Motor neuron (in vitro differentiated cells): ENCODE measurements around the gene MAP2K3. TPM values are rescaled to one million over a fixed set of nuclear protein-coding genes. Genes with fewer than 3 reads are reported as not detected.

Source experiments
- ATAC-seq, 8 experiments: fragments of 200-7000 bp; cut with Tn5 transposase; replicated peaks in 6 of 8; 2 replicates each; pipeline ENCODE4 v1.8.0; 2021; ENCODE audit warnings: mild to moderate bottlenecking in 8 of 8, moderate library complexity in 8 of 8
- H3K27ac ChIP-seq, 2 donors: fragments of 250-450 bp; sonication (Bioruptor Pico); 2 replicates each; pipeline ENCODE4 v1.9.0; 2021; ENCODE audit warnings: antibody characterized with exemption in 2 of 2, mild to moderate bottlenecking in 2 of 2, moderate library complexity in 1 of 2
- H3K4me1 ChIP-seq, 2 donors: fragments of 250-450 bp; sonication (Bioruptor Pico); replicated peaks in 1 of 2; 2 replicates each; pipeline ENCODE4 v1.6.1; 2021; ENCODE audit warnings: antibody characterized with exemption in 2 of 2, mild to moderate bottlenecking in 2 of 2, moderate library complexity in 1 of 2
- H3K4me3 ChIP-seq, 5 donors: fragments of 250-450 bp; sonication (Bioruptor Pico); 2 replicates each; pipeline ENCODE4 v1.9.0; 2021; ENCODE audit warnings: antibody characterized with exemption in 5 of 5, mild to moderate bottlenecking in 5 of 5, moderate library complexity in 4 of 5
- WGBS, 10 experiments: fragments of 450-650 bp; shearing (Covaris generic); methylation state at CpG; one replicate each; pipeline ENCODE4 v1.0.0; 2022; 5-methylcytosine and 5-hydroxymethylcytosine counted together
- in situ Hi-C, 9 experiments: fragments of 400-800 bp; cut with MboI; loops; one replicate each; pipeline ENCODE4 v1.15.0; 2021; ENCODE audit warnings: low sequenced_read_pairs in 9 of 9, low pct_unique_long_range_greater_than_20kb in 2 of 9; ENCODE audit not compliant: unreplicated experiment in 9 of 9
- total RNA-seq, 8 experiments: library from RNA; unstranded; fragments of 300-600 nt; gene quantifications; 2 replicates each; pipeline versions ENCODE4 v1.2.3 to v1.2.4, GENCODE V29; 2022

The MAP2K3 gene
- total RNA-seq, 8 experiments from 2014 or later, result 3.8 to 41.7 (median 6.7) TPM

DNA sequence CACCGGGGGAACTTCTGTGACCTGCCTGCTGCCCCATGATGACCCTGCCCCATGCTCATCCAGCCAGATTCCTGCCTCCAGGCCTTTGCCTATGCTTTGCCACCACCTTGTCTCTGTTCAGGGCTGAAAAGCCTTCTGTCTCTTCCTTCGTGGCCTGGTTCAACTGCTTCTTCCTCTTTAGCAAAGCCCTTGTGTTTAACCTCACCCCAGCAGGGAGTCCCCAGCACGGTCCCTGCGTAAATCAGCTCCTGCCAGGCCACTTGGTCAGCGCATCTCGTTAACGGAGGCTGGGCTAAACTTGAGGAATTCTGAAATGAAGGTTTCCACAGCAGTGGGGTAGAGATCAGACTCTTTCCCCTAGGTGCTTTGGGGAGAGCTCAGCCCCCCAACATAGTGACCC is 75.5 kb downstream of the MAP2K3 start:
- H3K27ac ChIP-seq, result peak overlapping the region in 1 of 2 donors; percentile 21
- WGBS, 10 experiments, result 18 to 75% (median 22%) methylated on average over 2 to 4 of the region's 7 CpGs; no CpG with 5 or more reads in 5 of the 10 experiments
- in situ Hi-C loops, result no loop called here
- peaks cover 52 to 54% of the 10 kb centered on the region in 2 donors for H3K4me1 ChIP-seq
- ATAC-seq, result peak in 4 of 8 experiments; percentile 15 to 33 (median 30)
- H3K4me3 ChIP-seq, result no peak overlapping the region

- H3K27ac ChIP-seq, result no peak overlapping the region
- H3K4me3 ChIP-seq, result no peak overlapping the region
- H3K4me1 ChIP-seq, result peaks cover 47 to 48% of the 10 kb centered on the region in 2 donors
- 0 to 71% (median 30%) methylated on average over 1 of the region's 5 CpGs; no CpG with 5 or more reads in 6 of the 10 experiments for WGBS, 10 experiments
- in situ Hi-C loops, result no loop called here
- no peak for ATAC-seq
These were observed 76.7 kb downstream of the MAP2K3 start for GRCh38 chr17:21361020-21361809.

GRCh38 chr17:21362331-21362931 is 77.9 kb downstream of the MAP2K3 start:
- in situ Hi-C loops, result no loop called here
- Histone ChIP-seq H3K4me1 (peaks cover 38% of the 10 kb centered on the region in 2 donors), H3K4me3 (no peak overlapping the region), H3K27ac (no peak overlapping the region)
- no peak for ATAC-seq

- 43 to 100% (median 75%) methylated on average over 1 to 5 of the region's 9 CpGs; no CpG with 5 or more reads in 4 of the 10 experiments for WGBS, 10 experiments
- in situ Hi-C loops, result no loop called here
These were observed 79.5 kb downstream of the MAP2K3 start for GRCh38 chr17:21363776-21364642.

More at GRCh38 chr17:21363776-21364642, 79.5 kb downstream of the MAP2K3 start:
- Histone ChIP-seq H3K4me1 (peaks cover 22 to 32% of the 10 kb centered on the region in 2 donors), H3K27ac (no peak overlapping the region), H3K4me3 (no peak overlapping the region)
- no peak for ATAC-seq

Other genes starting within 250 kb of the MAP2K3 start
- 100 to 1,000 TPM; 121 to 282 (median 209) TPM for gene USP22, start 241.7 kb upstream of the MAP2K3 start, total RNA-seq
- gene DHRS7B, start 157.7 kb upstream of the MAP2K3 start, total RNA-seq, result 10 to 100 TPM in 7 of 8 experiments, 1 to 10 TPM in 1; 8.3 to 49.4 (median 18.3) TPM
- gene TMEM11, start 70.5 kb upstream of the MAP2K3 start, total RNA-seq, result 10 to 100 TPM; 18.7 to 41.5 (median 25.1) TPM
- 10 to 100 TPM in 1 of 8 experiments, 1 to 10 TPM in 7; 3.6 to 10.8 (median 4.9) TPM for gene NATD1, start 31.3 kb upstream of the MAP2K3 start, total RNA-seq
- gene KCNJ12, start 91.6 kb downstream of the MAP2K3 start, total RNA-seq, result 1 to 10 TPM in 6 of 8 experiments, under 1 TPM in 2; 0.35 to 6.3 (median 2.7) TPM